Keratinocyte (primary cell): ENCODE data around the gene TMEM131. TPM values are rescaled to one million over a fixed set of nuclear protein-coding genes. Genes with fewer than 3 reads are reported as not detected.

Experiments used
- DNase-seq: peaks from one replicate; pipeline ENCODE4 v3.0.0-alpha.2; 2011; ENCODE audit warnings: low read depth, missing footprints, low spot score
- FAIRE-seq: peaks from 2 replicates; lab custom pipeline; 2011; peaks lifted over from hg19 to GRCh38; lab: Jason Lieb, UNC
- H2AFZ ChIP-seq: 2 replicates; pipeline ENCODE4 v1.6.0; 2012; ENCODE audit warnings: low read length, control low read depth, inconsistent platforms; ENCODE audit not compliant: control insufficient read depth
- H3K27ac ChIP-seq: 2 replicates; pipeline ENCODE4 v1.5.1; 2011; ENCODE audit warnings: low read length; ENCODE audit not compliant: control insufficient read depth, insufficient read depth
- H3K27me3 ChIP-seq: 3 replicates; pipeline ENCODE4 v1.6.0; 2011; ENCODE audit warnings: low read length; ENCODE audit not compliant: control insufficient read depth, insufficient read depth; ENCODE audit errors: extremely low read depth
- H3K36me3 ChIP-seq, 2 experiments: 2 replicates in 1 of 2; 3 replicates in 1 of 2; pipeline ENCODE4 v1.5.1; 2011; ENCODE audit warnings: low read length in 2 of 2, mild to moderate bottlenecking in 1 of 2; ENCODE audit not compliant: control insufficient read depth in 2 of 2, insufficient read depth in 2 of 2; ENCODE audit errors: extremely low read depth in 1 of 2
- H3K4me1 ChIP-seq: 3 replicates; pipeline ENCODE4 v1.5.1; 2011; ENCODE audit warnings: low read length; ENCODE audit not compliant: control insufficient read depth, insufficient read depth; ENCODE audit errors: extremely low read depth
- H3K4me2 ChIP-seq: 3 replicates; pipeline ENCODE4 v1.6.0; 2011; ENCODE audit warnings: low read depth, low read length; ENCODE audit not compliant: control insufficient read depth, insufficient read depth; ENCODE audit errors: extremely low read depth
- H3K4me3 ChIP-seq, 3 experiments: fragments of 200-600 bp in 1 of 3; sonication (generic) in 1 of 3; 2 replicates in 2 of 3; 3 replicates in 1 of 3; pipeline ENCODE4 v1.5.1; 2011 to 2016; ENCODE audit warnings: low read length in 3 of 3, mild to moderate bottlenecking in 3 of 3, control low read depth in 2 of 3, inconsistent platforms in 1 of 3, low read depth in 1 of 3, mixed read lengths in 1 of 3, mixed run types in 1 of 3, moderate library complexity in 1 of 3; ENCODE audit not compliant: control insufficient read depth in 2 of 3, insufficient read depth in 2 of 3; ENCODE audit errors: extremely low read depth in 1 of 3
- H3K79me2 ChIP-seq: 2 replicates; pipeline ENCODE4 v1.6.0; 2012; ENCODE audit warnings: low read length; ENCODE audit not compliant: control insufficient read depth, insufficient read depth
- H3K9ac ChIP-seq: 3 replicates; pipeline ENCODE4 v1.6.0; 2011; ENCODE audit warnings: low read length; ENCODE audit not compliant: control insufficient read depth, insufficient read depth; ENCODE audit errors: extremely low read depth
- H3K9me1 ChIP-seq: 3 replicates; pipeline ENCODE4 v1.6.0; 2011; ENCODE audit warnings: low read length; ENCODE audit not compliant: control insufficient read depth, insufficient read depth; ENCODE audit errors: extremely low read depth
- H3K9me3 ChIP-seq: 2 replicates; pipeline ENCODE4 v1.5.1; 2012; ENCODE audit warnings: low read depth, low read length; ENCODE audit not compliant: control insufficient read depth
- H4K20me1 ChIP-seq: 3 replicates; pipeline ENCODE4 v1.6.0; 2011; ENCODE audit warnings: low read length; ENCODE audit not compliant: control insufficient read depth, insufficient read depth; ENCODE audit errors: extremely low read depth
- CTCF ChIP-seq, 3 experiments: IDR thresholded peaks in 1 of 3; conservative IDR thresholded peaks in 1 of 3; optimal IDR thresholded peaks in 1 of 3; 2 replicates in 2 of 3; 3 replicates in 1 of 3; pipeline versions ENCODE3 to v1.5.1; 2011; ENCODE audit warnings: low read length in 3 of 3, mild to moderate bottlenecking in 3 of 3, moderate library complexity in 2 of 3, control low read depth in 1 of 3, inconsistent platforms in 1 of 3; ENCODE audit not compliant: insufficient read depth in 2 of 3; ENCODE audit errors: extremely low read depth in 1 of 3
- EZH2 ChIP-seq: IDR thresholded peaks from one replicate; pipeline ENCODE4 v1.6.1; 2012; ENCODE audit warnings: inconsistent platforms, mild to moderate bottlenecking, low read length, moderate library complexity
- dilution Hi-C: fragments of 300-500 bp; cut with MboI; formaldehyde crosslinking; loops from one replicate; pipeline ENCODE4 v1.7.0; 2020; ENCODE audit warnings: low sequenced_read_pairs; ENCODE audit not compliant: extremely low pct_ligation_motif_present
- polyA plus RNA-seq, 5 experiments: library from polyadenylated mRNA; depleted of rRNA in 3 of 5; stranded (reverse) in 3 of 5; stranded (forward) in 1 of 5; unstranded in 1 of 5; fragments of >200 nt; gene quantifications; 1 replicate in 1 of 5; 2 replicates in 3 of 5; 3 replicates in 1 of 5; pipeline versions ENCODE4 v1.2.1 to v1.2.3, GENCODE V29; 2011 to 2012; ENCODE audit warnings: missing spikeins in 2 of 5, low read depth in 1 of 5, low replicate concordance in 1 of 5

TMEM131 gene
- polyA plus RNA-seq, 1 donor (not counting 4 experiments of a cell fraction or from before 2014, with no cell fraction given): 25.5 TPM

- Histone ChIP-seq H3K4me2 (no peak overlapping the region), H3K9me1 (no peaks in the 10 kb centered on the region), H3K4me3 (no peak overlapping the region), H4K20me1 (peaks cover 4% of the 10 kb centered on the region), H3K9ac (no peak overlapping the region), H3K36me3 (no peaks in the 10 kb centered on the region), H3K4me1 (no peaks in the 10 kb centered on the region), H3K9me3 (peaks cover 3% of the 10 kb centered on the region), H3K27me3 (no peaks in the 10 kb centered on the region), H3K27ac (no peak overlapping the region), H2AFZ (no peak overlapping the region), H3K79me2 (peaks cover 96% of the 10 kb centered on the region)
- dilution Hi-C loops: no loop called here
- TF ChIP-seq EZH2: no peak
- TF ChIP-seq CTCF (optimal IDR thresholded peaks at IDR 0.05 in 1 of 3, IDR thresholded peaks at IDR 0.05 in 1 of 3, conservative IDR thresholded peaks at IDR 0.05 in 1 of 3; ENCODE audit: extremely low read depth in 1 of 3, insufficient read depth in 2 of 3, low read length in 3 of 3): no peak
- DNase-seq: no peak
- FAIRE-seq: no peak
Measured at GRCh38 chr2:97974471-97974870, 21.3 kb downstream of the TMEM131 start.

DNA sequence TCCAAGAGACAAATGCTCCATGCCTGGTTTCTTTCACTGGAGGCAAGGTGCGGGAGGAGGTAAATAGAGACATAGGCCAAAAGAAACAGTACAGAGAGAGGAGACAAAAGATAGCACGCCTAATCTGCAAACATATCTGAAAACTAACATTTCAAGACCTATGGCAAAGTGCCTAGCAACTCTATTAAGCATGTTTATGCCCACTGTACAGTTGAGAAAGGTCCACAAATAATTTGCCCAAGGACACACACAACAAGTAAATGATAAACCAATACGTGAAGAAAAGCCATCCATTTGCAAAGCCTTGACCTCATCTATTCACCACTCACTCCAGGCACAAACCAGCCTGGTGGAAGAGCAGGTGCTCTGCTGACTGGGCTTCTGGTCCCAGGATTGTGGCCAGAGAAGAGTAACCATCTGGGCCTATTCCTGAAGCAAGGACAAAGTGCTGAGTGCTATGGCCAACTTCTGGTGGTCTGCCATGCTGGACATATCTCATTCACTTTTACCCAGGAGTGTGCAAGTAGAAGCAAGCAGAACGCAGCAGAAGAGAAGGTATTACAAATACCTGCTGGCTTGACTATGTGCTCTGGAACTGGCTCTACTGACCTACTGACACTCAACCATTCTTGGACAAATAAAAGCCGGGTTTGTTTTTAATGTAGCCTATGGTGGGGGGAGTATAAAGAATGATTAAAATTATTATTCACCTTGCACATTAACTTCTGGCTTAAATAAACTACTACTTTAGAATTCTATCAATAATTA is 25.3 kb downstream of the TMEM131 start:
- TF ChIP-seq CTCF (optimal IDR thresholded peaks at IDR 0.05 in 1 of 3, IDR thresholded peaks at IDR 0.05 in 1 of 3, conservative IDR thresholded peaks at IDR 0.05 in 1 of 3; ENCODE audit: extremely low read depth in 1 of 3, insufficient read depth in 2 of 3, low read length in 3 of 3) (no peak), EZH2 (no peak)
- no peaks in the 10 kb centered on the region for H3K9me3 ChIP-seq
- no peaks in the 10 kb centered on the region for H3K9me1 ChIP-seq
- H3K9ac ChIP-seq: no peak overlapping the region
- H3K36me3 ChIP-seq: no peaks in the 10 kb centered on the region
- FAIRE-seq: no peak
- dilution Hi-C loops: no loop called here
- no peak for DNase-seq
- peaks cover 6% of the 10 kb centered on the region for H4K20me1 ChIP-seq
- H3K27me3 ChIP-seq: no peaks in the 10 kb centered on the region
- no peak overlapping the region for H2AFZ ChIP-seq
- peaks cover 97% of the 10 kb centered on the region for H3K79me2 ChIP-seq
- peaks cover 11% of the 10 kb centered on the region for H3K4me1 ChIP-seq
- H3K4me2 ChIP-seq: no peak overlapping the region
- H3K4me3 ChIP-seq: no peak overlapping the region
- H3K27ac ChIP-seq: no peak overlapping the region
